CD4-positive, alpha-beta T cell treated with Interleukin-4 for 1 hour (primary cell): ENCODE data around the gene SPAG5.
"Not testable (repeated sequence)": the region's sequence is repeated elsewhere in the genome, so short reads cannot be mapped to it uniquely, and the experiment has no call there.

Experiments used
- DNase-seq, 2 donors: peaks; one replicate each; pipeline ENCODE4 v3.0.0-alpha.2; 2020 to 2022

The SPAG5 gene

GRCh38 chr17:28612531-28612930, 13.7 kb upstream of the SPAG5 start:
- DNase-seq = no peak

- no peak for DNase-seq
Observed at GRCh38 chr17:28610376-28610775, 11.6 kb upstream of the SPAG5 start.

- not testable (repeated sequence) for DNase-seq
Observed at GRCh38 chr17:28604031-28604430, 5.2 kb upstream of the SPAG5 start.

GRCh38 chr17:28599311-28600184, 723 bp upstream of the SPAG5 start:
- peak; percentile 64 to 72 for DNase-seq

- DNase-seq = no peak
Observed at GRCh38 chr17:28598389-28598788, 436 bp downstream of the SPAG5 start.

GRCh38 chr17:28597606-28598383, 1.0 kb downstream of the SPAG5 start:
- DNase-seq = no peak

- DNase-seq = no peak
Observed at GRCh38 chr17:28592260-28592659, 6.6 kb downstream of the SPAG5 start.

GRCh38 chr17:28585851-28586250, 13.0 kb downstream of the SPAG5 start:
- no peak for DNase-seq

- DNase-seq = no peak
Observed at GRCh38 chr17:28584434-28584833, 14.4 kb downstream of the SPAG5 start.

GRCh38 chr17:28582513-28582912, 16.3 kb downstream of the SPAG5 start:
- no peak for DNase-seq

GRCh38 chr17:28580959-28581358, 17.9 kb downstream of the SPAG5 start:
- DNase-seq = no peak

GRCh38 chr17:28579526-28579925, 19.3 kb downstream of the SPAG5 start:
- DNase-seq = no peak

- no peak for DNase-seq
Observed at GRCh38 chr17:28578246-28579195, 20.3 kb downstream of the SPAG5 start.

- no peak for DNase-seq
Observed at GRCh38 chr17:28577466-28577824, 21.4 kb downstream of the SPAG5 start.

- DNase-seq = peak; percentile 97
Observed at GRCh38 chr17:28576758-28577465, 21.9 kb downstream of the SPAG5 start, which contains the start of gene ALDOC. ALDOC (minus strand) TSS chr17:28576895; CDS start chr17:28575532, 1,363 bp downstream.

- not testable (repeated sequence) for DNase-seq
Observed at GRCh38 chr17:28576016-28576415, 22.8 kb downstream of the SPAG5 start.

- no peak for DNase-seq
Observed at GRCh38 chr17:28575126-28575795, 23.6 kb downstream of the SPAG5 start.

GRCh38 chr17:28574526-28574925, 24.3 kb downstream of the SPAG5 start:
- DNase-seq = peak in 1 of 2 donors; percentile 26

GRCh38 chr17:28573966-28574480, 24.8 kb downstream of the SPAG5 start:
- DNase-seq = no peak

- DNase-seq = no peak
Observed at GRCh38 chr17:28573521-28573920, 25.3 kb downstream of the SPAG5 start.

- no peak for DNase-seq
Observed at GRCh38 chr17:28573040-28573380, 25.8 kb downstream of the SPAG5 start.
